ENCODE results near the gene S100A11.

S100A11 gene

DNA sequence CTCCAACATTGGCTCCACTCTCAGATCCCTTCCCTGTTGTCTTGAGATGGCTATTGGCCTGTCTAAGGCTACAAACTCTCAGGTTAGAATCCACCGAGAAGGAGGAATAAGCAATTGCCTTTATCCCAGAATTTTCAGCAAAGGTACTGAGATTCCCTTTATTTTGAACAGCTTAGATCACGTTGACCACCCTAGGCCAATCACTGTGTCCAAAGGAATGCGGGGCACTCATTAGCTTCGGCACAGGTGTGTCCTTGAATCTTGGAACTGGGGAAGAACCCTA is 6.9 kb downstream of the S100A11 start:
- Histone ChIP-seq H3K79me2 (ENCODE audit: insufficient read depth, low read length) (no peaks in the 10 kb centered on the region), H3K36me3 (ENCODE audit: low read length) (no peaks in the 10 kb centered on the region), H3K4me2 (ENCODE audit: low read depth, low read length, poor library complexity, severe bottlenecking) (no peak overlapping the region), H3K9me2 (replicated peaks; ENCODE audit: insufficient read depth, low read length) (no peaks in the 10 kb centered on the region), H3K27ac (ENCODE audit: low read depth, low read length) (no peak overlapping the region), H3K4me3 (ENCODE audit: insufficient read depth, low read length, poor library complexity, severe bottlenecking) (no peak overlapping the region), H4K20me1 (ENCODE audit: low read depth, low read length) (no peaks in the 10 kb centered on the region), H3F3A (ENCODE audit: insufficient read depth) (no peaks in the 10 kb centered on the region), H3K9ac (ENCODE audit: low read length) (no peak overlapping the region), H2AFZ (ENCODE audit: low read depth, low read length, severe bottlenecking) (no peak overlapping the region), H3K9me3 (ENCODE audit: insufficient read depth, low read length) (no peaks in the 10 kb centered on the region), H3K27me3 (ENCODE audit: low read length) (no peaks in the 10 kb centered on the region)
- TF ChIP-seq, protein P1, sequence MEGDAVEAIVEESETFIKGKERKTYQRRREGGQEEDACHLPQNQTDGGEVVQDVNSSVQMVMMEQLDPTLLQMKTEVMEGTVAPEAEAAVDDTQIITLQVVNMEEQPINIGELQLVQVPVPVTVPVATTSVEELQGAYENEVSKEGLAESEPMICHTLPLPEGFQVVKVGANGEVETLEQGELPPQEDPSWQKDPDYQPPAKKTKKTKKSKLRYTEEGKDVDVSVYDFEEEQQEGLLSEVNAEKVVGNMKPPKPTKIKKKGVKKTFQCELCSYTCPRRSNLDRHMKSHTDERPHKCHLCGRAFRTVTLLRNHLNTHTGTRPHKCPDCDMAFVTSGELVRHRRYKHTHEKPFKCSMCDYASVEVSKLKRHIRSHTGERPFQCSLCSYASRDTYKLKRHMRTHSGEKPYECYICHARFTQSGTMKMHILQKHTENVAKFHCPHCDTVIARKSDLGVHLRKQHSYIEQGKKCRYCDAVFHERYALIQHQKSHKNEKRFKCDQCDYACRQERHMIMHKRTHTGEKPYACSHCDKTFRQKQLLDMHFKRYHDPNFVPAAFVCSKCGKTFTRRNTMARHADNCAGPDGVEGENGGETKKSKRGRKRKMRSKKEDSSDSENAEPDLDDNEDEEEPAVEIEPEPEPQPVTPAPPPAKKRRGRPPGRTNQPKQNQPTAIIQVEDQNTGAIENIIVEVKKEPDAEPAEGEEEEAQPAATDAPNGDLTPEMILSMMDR (IDR thresholded peaks at IDR 0.05; ENCODE audit: insufficient read depth, low read length, poor library complexity, severe bottlenecking): no peak
- TF ChIP-seq EZH2phosphoT487 (conservative IDR thresholded peaks at IDR 0.05; ENCODE audit: low read length): no peak

DNA sequence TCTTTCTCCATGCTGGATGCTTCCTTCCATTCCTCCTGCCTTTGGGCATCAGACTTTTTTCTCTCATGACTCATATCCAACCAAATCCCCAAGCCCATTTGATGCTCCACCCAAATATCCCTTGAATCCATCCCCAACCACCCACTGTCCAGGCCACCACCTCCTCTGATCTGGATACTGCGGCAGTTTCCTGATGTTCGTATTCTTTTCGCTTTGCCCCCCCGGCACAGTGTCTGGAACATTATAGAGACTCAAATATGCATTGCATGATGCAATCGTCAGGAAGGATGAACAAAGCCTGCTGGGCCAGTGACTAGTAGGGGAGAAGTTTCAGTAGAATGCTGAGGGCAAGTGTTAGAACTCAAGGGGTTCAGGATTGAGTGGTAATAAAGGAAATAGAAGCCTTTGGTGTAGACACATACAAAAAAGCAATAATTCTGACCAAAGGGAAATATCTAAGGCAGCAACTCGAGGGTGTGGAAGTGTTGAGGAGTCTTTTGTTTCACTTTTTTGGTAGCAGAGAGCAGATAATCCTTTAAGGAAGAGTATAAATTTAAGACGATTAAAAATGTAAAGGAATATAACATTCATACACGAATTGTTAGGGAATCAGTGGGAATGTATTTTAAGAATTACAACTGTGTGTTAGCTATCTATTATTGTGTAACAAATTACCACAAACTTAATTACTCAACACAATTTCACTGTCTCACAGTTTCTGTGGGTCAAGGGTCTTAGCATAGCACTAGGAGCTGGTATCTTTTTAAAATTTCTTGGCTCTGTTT is 7.5 kb downstream of the S100A11 start:
- H3K9ac ChIP-seq (ENCODE audit: low read length): no peak overlapping the region
- H3K36me3 ChIP-seq (ENCODE audit: low read length): no peaks in the 10 kb centered on the region
- H3K79me2 ChIP-seq (ENCODE audit: insufficient read depth, low read length): no peaks in the 10 kb centered on the region
- H3F3A ChIP-seq (ENCODE audit: insufficient read depth): no peaks in the 10 kb centered on the region
- TF ChIP-seq, protein P1 (IDR thresholded peaks at IDR 0.05; ENCODE audit: insufficient read depth, low read length, poor library complexity, severe bottlenecking): no peak
- no peak for TF ChIP-seq EZH2phosphoT487 (conservative IDR thresholded peaks at IDR 0.05; ENCODE audit: low read length)
- H2AFZ ChIP-seq (ENCODE audit: low read depth, low read length, severe bottlenecking): no peak overlapping the region
- no peak overlapping the region for H3K4me2 ChIP-seq (ENCODE audit: low read depth, low read length, poor library complexity, severe bottlenecking)
- H3K9me2 ChIP-seq (replicated peaks; ENCODE audit: insufficient read depth, low read length): no peaks in the 10 kb centered on the region
- H3K27ac ChIP-seq (ENCODE audit: low read depth, low read length): no peak overlapping the region
- no peak overlapping the region for H3K4me3 ChIP-seq (ENCODE audit: insufficient read depth, low read length, poor library complexity, severe bottlenecking)
- no peaks in the 10 kb centered on the region for H4K20me1 ChIP-seq (ENCODE audit: low read depth, low read length)
- no peaks in the 10 kb centered on the region for H3K27me3 ChIP-seq (ENCODE audit: low read length)
- H3K9me3 ChIP-seq (ENCODE audit: insufficient read depth, low read length): no peaks in the 10 kb centered on the region

- no peaks in the 10 kb centered on the region for H3K9me3 ChIP-seq (ENCODE audit: insufficient read depth, low read length)
- H4K20me1 ChIP-seq (ENCODE audit: low read depth, low read length): no peaks in the 10 kb centered on the region
- H2AFZ ChIP-seq (ENCODE audit: low read depth, low read length, severe bottlenecking): no peak overlapping the region
- no peak for TF ChIP-seq EZH2phosphoT487 (conservative IDR thresholded peaks at IDR 0.05; ENCODE audit: low read length)
- TF ChIP-seq, protein P1 (IDR thresholded peaks at IDR 0.05; ENCODE audit: insufficient read depth, low read length, poor library complexity, severe bottlenecking): no peak
- no peak overlapping the region for H3K4me2 ChIP-seq (ENCODE audit: low read depth, low read length, poor library complexity, severe bottlenecking)
- H3K27me3 ChIP-seq (ENCODE audit: low read length): no peaks in the 10 kb centered on the region
- H3K79me2 ChIP-seq (ENCODE audit: insufficient read depth, low read length): no peaks in the 10 kb centered on the region
- H3K36me3 ChIP-seq (ENCODE audit: low read length): no peaks in the 10 kb centered on the region
- no peak overlapping the region for H3K4me3 ChIP-seq (ENCODE audit: insufficient read depth, low read length, poor library complexity, severe bottlenecking)
- no peaks in the 10 kb centered on the region for H3K9me2 ChIP-seq (replicated peaks; ENCODE audit: insufficient read depth, low read length)
- no peak overlapping the region for H3K9ac ChIP-seq (ENCODE audit: low read length)
- no peak overlapping the region for H3K27ac ChIP-seq (ENCODE audit: low read depth, low read length)
- H3F3A ChIP-seq (ENCODE audit: insufficient read depth): no peaks in the 10 kb centered on the region
Measured at GRCh38 chr1:152026895-152027294, 9.9 kb downstream of the S100A11 start.

Data from SU-DHL-6 (cell line).